K562 (cell line): ENCODE measurements around the gene SRGAP3. TPM values are rescaled to one million over a fixed set of nuclear protein-coding genes. Genes with fewer than 3 reads are reported as not detected.

Experiments used
- ARNT ChIP-seq, 2 experiments: fragments of 450-650 bp; IDR thresholded peaks; 2 replicates each; pipeline ENCODE4 v1.6.1; 2016; ENCODE audit warnings: mild to moderate bottlenecking in 1 of 2
- CEBPG ChIP-seq, 3 experiments: fragments of 200-800 bp in 1 of 3; sonication (Bioruptor generic) in 1 of 3; sonication (generic) in 1 of 3; formaldehyde crosslinking in 1 of 3; IDR thresholded peaks in 2 of 3; conservative IDR thresholded peaks in 1 of 3; 2 replicates each; pipeline versions ENCODE4 v1.6.1 to v1.8.0; 2016 to 2022; ENCODE audit warnings: missing compliant biosample characterization in 2 of 3, missing genetic modification characterization in 2 of 3, mild to moderate bottlenecking in 1 of 3, missing genetic modification reagents in 1 of 3
- NCOA4 ChIP-seq: fragments of 450-650 bp; IDR thresholded peaks from 2 replicates; pipeline ENCODE4 v1.6.1; 2018; ENCODE audit warnings: mild to moderate bottlenecking; ENCODE audit not compliant: partially characterized antibody
- SRSF7 ChIP-seq: fragments of 200-400 bp; formaldehyde crosslinking; optimal IDR thresholded peaks from 2 replicates; pipeline ENCODE3; 2017; ENCODE audit warnings: mild to moderate bottlenecking, low read depth, low read length
- ZNF212 ChIP-seq: fragments of 450-650 bp; formaldehyde crosslinking; IDR thresholded peaks from 2 replicates; pipeline ENCODE4 v1.4.0; 2020; ENCODE audit warnings: mild to moderate bottlenecking
- ZNF699 ChIP-seq: fragments of 250-450 bp; sonication (Bioruptor Pico); IDR thresholded peaks from 2 replicates; pipeline ENCODE4 v1.8.0; 2021; ENCODE audit warnings: mild to moderate bottlenecking, moderate library complexity; ENCODE audit not compliant: insufficient replicate concordance
- polyA plus RNA-seq, 8 experiments: library from polyadenylated mRNA; depleted of rRNA in 4 of 8; stranded (reverse) in 5 of 8; unstranded in 3 of 8; fragments of >200 nt; fragmentation: Nextera tagmentation in 2 of 8; fragmentation: Illumina TruSeq in 1 of 8; extraction: Ambion mirVana in 2 of 8; extraction: Trizol in 1 of 8; gene quantifications; 2 replicates each; pipeline versions ENCODE4 v1.2.1 to v1.2.3, GENCODE V29; 2011 to 2014; ENCODE audit warnings: inconsistent platforms in 1 of 8, missing spikeins in 1 of 8
- total RNA-seq, 7 experiments: library from RNA; depleted of rRNA in 6 of 7; stranded (reverse); fragments of >200 nt in 6 of 7; fragmentation: Illumina TruSeq in 2 of 7; extraction: Trizol in 2 of 7; gene quantifications; 2 replicates each; pipeline versions ENCODE4 v1.2.1 to v1.2.3, GENCODE V29; 2011 to 2021; ENCODE audit warnings: low replicate concordance in 1 of 7
- TF ChIP-seq, protein P1 (sequence below): sonication (generic); formaldehyde crosslinking; IDR thresholded peaks from 2 replicates; pipeline ENCODE4 v1.8.1; 2023; ENCODE audit warnings: mild to moderate bottlenecking, missing genetic modification reagents
- TF ChIP-seq, protein P2 (sequence below): fragments of 450-650 bp; IDR thresholded peaks from 2 replicates; pipeline ENCODE4 v1.6.1; 2016; ENCODE audit warnings: mild to moderate bottlenecking, moderate library complexity
- TF ChIP-seq, protein P3 (sequence below): sonication (generic); formaldehyde crosslinking; IDR thresholded peaks from 2 replicates; pipeline ENCODE4 v1.8.0; 2022; ENCODE audit warnings: mild to moderate bottlenecking, low read depth, missing genetic modification reagents

Gene SRGAP3
- total and polyA plus RNA-seq, 9 of the 15 experiments (the other 6 are each of a cell fraction or from before 2014, with no cell fraction given), result 0.11 to 0.85 (median 0.35) TPM; not detected in 2

GRCh38 chr3:9147896-9148266 is 101.6 kb downstream of the SRGAP3 start (continued):
- TF ChIP-seq, protein P1, sequence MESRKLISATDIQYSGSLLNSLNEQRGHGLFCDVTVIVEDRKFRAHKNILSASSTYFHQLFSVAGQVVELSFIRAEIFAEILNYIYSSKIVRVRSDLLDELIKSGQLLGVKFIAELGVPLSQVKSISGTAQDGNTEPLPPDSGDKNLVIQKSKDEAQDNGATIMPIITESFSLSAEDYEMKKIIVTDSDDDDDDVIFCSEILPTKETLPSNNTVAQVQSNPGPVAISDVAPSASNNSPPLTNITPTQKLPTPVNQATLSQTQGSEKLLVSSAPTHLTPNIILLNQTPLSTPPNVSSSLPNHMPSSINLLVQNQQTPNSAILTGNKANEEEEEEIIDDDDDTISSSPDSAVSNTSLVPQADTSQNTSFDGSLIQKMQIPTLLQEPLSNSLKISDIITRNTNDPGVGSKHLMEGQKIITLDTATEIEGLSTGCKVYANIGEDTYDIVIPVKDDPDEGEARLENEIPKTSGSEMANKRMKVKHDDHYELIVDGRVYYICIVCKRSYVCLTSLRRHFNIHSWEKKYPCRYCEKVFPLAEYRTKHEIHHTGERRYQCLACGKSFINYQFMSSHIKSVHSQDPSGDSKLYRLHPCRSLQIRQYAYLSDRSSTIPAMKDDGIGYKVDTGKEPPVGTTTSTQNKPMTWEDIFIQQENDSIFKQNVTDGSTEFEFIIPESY (CRISPR knock-in tag), result no peak
- TF ChIP-seq ZNF212, result no peak
- no peak for TF ChIP-seq NCOA4
- TF ChIP-seq ARNT (IDR thresholded peaks at IDR 0.05), result no peak
- TF ChIP-seq SRSF7, result no peak
- no peak for TF ChIP-seq CEBPG (CRISPR knock-in tag; IDR thresholded peaks at IDR 0.05)
- TF ChIP-seq CEBPG (tag; conservative IDR thresholded peaks at IDR 0.05 in 1 of 2, IDR thresholded peaks at IDR 0.05 in 1 of 2), result no peak
- TF ChIP-seq ZNF699 (CRISPR knock-in tag), result no peak
- TF ChIP-seq, protein P2, sequence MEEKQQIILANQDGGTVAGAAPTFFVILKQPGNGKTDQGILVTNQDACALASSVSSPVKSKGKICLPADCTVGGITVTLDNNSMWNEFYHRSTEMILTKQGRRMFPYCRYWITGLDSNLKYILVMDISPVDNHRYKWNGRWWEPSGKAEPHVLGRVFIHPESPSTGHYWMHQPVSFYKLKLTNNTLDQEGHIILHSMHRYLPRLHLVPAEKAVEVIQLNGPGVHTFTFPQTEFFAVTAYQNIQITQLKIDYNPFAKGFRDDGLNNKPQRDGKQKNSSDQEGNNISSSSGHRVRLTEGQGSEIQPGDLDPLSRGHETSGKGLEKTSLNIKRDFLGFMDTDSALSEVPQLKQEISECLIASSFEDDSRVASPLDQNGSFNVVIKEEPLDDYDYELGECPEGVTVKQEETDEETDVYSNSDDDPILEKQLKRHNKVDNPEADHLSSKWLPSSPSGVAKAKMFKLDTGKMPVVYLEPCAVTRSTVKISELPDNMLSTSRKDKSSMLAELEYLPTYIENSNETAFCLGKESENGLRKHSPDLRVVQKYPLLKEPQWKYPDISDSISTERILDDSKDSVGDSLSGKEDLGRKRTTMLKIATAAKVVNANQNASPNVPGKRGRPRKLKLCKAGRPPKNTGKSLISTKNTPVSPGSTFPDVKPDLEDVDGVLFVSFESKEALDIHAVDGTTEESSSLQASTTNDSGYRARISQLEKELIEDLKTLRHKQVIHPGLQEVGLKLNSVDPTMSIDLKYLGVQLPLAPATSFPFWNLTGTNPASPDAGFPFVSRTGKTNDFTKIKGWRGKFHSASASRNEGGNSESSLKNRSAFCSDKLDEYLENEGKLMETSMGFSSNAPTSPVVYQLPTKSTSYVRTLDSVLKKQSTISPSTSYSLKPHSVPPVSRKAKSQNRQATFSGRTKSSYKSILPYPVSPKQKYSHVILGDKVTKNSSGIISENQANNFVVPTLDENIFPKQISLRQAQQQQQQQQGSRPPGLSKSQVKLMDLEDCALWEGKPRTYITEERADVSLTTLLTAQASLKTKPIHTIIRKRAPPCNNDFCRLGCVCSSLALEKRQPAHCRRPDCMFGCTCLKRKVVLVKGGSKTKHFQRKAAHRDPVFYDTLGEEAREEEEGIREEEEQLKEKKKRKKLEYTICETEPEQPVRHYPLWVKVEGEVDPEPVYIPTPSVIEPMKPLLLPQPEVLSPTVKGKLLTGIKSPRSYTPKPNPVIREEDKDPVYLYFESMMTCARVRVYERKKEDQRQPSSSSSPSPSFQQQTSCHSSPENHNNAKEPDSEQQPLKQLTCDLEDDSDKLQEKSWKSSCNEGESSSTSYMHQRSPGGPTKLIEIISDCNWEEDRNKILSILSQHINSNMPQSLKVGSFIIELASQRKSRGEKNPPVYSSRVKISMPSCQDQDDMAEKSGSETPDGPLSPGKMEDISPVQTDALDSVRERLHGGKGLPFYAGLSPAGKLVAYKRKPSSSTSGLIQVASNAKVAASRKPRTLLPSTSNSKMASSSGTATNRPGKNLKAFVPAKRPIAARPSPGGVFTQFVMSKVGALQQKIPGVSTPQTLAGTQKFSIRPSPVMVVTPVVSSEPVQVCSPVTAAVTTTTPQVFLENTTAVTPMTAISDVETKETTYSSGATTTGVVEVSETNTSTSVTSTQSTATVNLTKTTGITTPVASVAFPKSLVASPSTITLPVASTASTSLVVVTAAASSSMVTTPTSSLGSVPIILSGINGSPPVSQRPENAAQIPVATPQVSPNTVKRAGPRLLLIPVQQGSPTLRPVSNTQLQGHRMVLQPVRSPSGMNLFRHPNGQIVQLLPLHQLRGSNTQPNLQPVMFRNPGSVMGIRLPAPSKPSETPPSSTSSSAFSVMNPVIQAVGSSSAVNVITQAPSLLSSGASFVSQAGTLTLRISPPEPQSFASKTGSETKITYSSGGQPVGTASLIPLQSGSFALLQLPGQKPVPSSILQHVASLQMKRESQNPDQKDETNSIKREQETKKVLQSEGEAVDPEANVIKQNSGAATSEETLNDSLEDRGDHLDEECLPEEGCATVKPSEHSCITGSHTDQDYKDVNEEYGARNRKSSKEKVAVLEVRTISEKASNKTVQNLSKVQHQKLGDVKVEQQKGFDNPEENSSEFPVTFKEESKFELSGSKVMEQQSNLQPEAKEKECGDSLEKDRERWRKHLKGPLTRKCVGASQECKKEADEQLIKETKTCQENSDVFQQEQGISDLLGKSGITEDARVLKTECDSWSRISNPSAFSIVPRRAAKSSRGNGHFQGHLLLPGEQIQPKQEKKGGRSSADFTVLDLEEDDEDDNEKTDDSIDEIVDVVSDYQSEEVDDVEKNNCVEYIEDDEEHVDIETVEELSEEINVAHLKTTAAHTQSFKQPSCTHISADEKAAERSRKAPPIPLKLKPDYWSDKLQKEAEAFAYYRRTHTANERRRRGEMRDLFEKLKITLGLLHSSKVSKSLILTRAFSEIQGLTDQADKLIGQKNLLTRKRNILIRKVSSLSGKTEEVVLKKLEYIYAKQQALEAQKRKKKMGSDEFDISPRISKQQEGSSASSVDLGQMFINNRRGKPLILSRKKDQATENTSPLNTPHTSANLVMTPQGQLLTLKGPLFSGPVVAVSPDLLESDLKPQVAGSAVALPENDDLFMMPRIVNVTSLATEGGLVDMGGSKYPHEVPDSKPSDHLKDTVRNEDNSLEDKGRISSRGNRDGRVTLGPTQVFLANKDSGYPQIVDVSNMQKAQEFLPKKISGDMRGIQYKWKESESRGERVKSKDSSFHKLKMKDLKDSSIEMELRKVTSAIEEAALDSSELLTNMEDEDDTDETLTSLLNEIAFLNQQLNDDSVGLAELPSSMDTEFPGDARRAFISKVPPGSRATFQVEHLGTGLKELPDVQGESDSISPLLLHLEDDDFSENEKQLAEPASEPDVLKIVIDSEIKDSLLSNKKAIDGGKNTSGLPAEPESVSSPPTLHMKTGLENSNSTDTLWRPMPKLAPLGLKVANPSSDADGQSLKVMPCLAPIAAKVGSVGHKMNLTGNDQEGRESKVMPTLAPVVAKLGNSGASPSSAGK, result no peak
- TF ChIP-seq, protein P3, sequence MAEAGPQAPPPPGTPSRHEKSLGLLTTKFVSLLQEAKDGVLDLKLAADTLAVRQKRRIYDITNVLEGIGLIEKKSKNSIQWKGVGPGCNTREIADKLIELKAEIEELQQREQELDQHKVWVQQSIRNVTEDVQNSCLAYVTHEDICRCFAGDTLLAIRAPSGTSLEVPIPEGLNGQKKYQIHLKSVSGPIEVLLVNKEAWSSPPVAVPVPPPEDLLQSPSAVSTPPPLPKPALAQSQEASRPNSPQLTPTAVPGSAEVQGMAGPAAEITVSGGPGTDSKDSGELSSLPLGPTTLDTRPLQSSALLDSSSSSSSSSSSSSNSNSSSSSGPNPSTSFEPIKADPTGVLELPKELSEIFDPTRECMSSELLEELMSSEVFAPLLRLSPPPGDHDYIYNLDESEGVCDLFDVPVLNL (CRISPR knock-in tag), result no peak
